K562 (cell line): ENCODE results near the gene CBX2. TPM values are rescaled to one million over a fixed set of nuclear protein-coding genes. Genes with fewer than 3 reads are reported as not detected.
A peak's percentile ranks its signal among the peaks of the same experiment; 100 is the strongest.

Experiments
- ATAC-seq: fragments of 200-7000 bp; cut with Tn5 transposase; 3 replicates; pipeline ENCODE4 v1.9.1; 2020; ENCODE audit warnings: moderate library complexity
- BruUV-seq: library from RNA; stranded (reverse); fragments of 400-500 nt; replicated peaks from 2 replicates; lab custom pipeline; 2021; lab: Mats Ljungman, UMichigan
- CTCF ChIA-PET: fragments of 300-600 bp; formaldehyde crosslinking; extraction: SDS; loops from one replicate; lab custom pipeline; 2021; ENCODE audit warnings: low intra/inter-chr PET ratio; lab: Yijun Ruan, JAX
- POLR2A ChIA-PET: fragments of 300-600, 350-650 bp; sonication (Branson Sonifier 250); formaldehyde crosslinking; extraction: SDS; loops from one replicate; lab custom pipeline; 2021; ENCODE audit warnings: antibody characterized with exemption, inconsistent platforms; lab: Yijun Ruan, JAX
- DNase-seq, 4 experiments: peaks; one replicate each; pipeline versions ENCODE4 v3.0.0 to v3.0.0-alpha.2; 2011 to 2018; ENCODE audit warnings: low spot score in 3 of 4, mixed read lengths in 3 of 4; ENCODE audit errors: extremely low read depth in 1 of 4
- FAIRE-seq: peaks from 2 replicates; lab custom pipeline; 2011; peaks lifted over from hg19 to GRCh38; lab: Jason Lieb, UNC
- H2AFZ ChIP-seq: 2 replicates; pipeline ENCODE4 v1.6.0; 2011; ENCODE audit warnings: low read depth, low read length, control low read depth, inconsistent platforms
- H3K27ac ChIP-seq: fragments of 200-600 bp; 3 replicates; pipeline ENCODE4 v1.8.0; 2011; ENCODE audit warnings: low read depth, mild to moderate bottlenecking, control low read depth, inconsistent platforms, low read length, moderate library complexity, mixed read lengths; ENCODE audit errors: extremely low read depth
- H3K27me3 ChIP-seq, 2 experiments: fragments of 300-600 bp in 1 of 2; 2 replicates in 1 of 2; 3 replicates in 1 of 2; pipeline versions ENCODE4 v1.6.0 to v1.8.0; 2011; ENCODE audit warnings: inconsistent platforms in 2 of 2, low read length in 2 of 2, mild to moderate bottlenecking in 1 of 2, mixed read lengths in 1 of 2, moderate library complexity in 1 of 2; ENCODE audit not compliant: control insufficient read depth in 2 of 2, insufficient read depth in 2 of 2
- H3K36me3 ChIP-seq: fragments of 300-600 bp; 3 replicates; pipeline ENCODE4 v1.8.0; 2011; ENCODE audit warnings: mild to moderate bottlenecking, low read length, inconsistent platforms; ENCODE audit not compliant: control insufficient read depth, insufficient read depth
- H3K4me1 ChIP-seq, 2 experiments: fragments of 200-600 bp in 1 of 2; replicated peaks in 1 of 2; 2 replicates in 1 of 2; 3 replicates in 1 of 2; pipeline versions ENCODE4 v1.5.1 to v1.8.0; 2011; ENCODE audit warnings: inconsistent platforms in 2 of 2, low read length in 2 of 2, mild to moderate bottlenecking in 1 of 2, mixed read lengths in 1 of 2, moderate library complexity in 1 of 2; ENCODE audit not compliant: control insufficient read depth in 2 of 2, insufficient read depth in 2 of 2
- H3K4me2 ChIP-seq: 2 replicates; pipeline ENCODE4 v1.6.1; 2011; ENCODE audit warnings: low read length, control low read depth, inconsistent platforms, mixed read lengths; ENCODE audit not compliant: insufficient read depth
- H3K4me3 ChIP-seq: fragments of 200-600 bp; sonication (generic), shearing (Covaris generic); 2 replicates; pipeline ENCODE4 v1.5.1; 2016; ENCODE audit warnings: control low read depth, inconsistent platforms
- H3K79me2 ChIP-seq: fragments of 200-600 bp; 3 replicates; pipeline ENCODE4 v1.8.0; 2011; ENCODE audit warnings: low read length, inconsistent platforms; ENCODE audit not compliant: control insufficient read depth, insufficient read depth
- H3K9ac ChIP-seq, 2 experiments: 2 replicates each; pipeline versions ENCODE4 v1.6.0 to v1.6.1; 2011; ENCODE audit warnings: low read depth in 2 of 2, low read length in 2 of 2, control low read depth in 1 of 2, inconsistent platforms in 1 of 2, mild to moderate bottlenecking in 1 of 2, mixed read lengths in 1 of 2; ENCODE audit not compliant: insufficient read depth in 1 of 2
- H3K9me1 ChIP-seq: one replicate; pipeline ENCODE4 v1.6.0; 2011; ENCODE audit warnings: inconsistent platforms, mild to moderate bottlenecking, low read length, moderate library complexity; ENCODE audit not compliant: control insufficient read depth, insufficient read depth
- H3K9me3 ChIP-seq: replicated peaks from 2 replicates; pipeline ENCODE4 v1.5.1; 2011; ENCODE audit warnings: low read depth, low read length, inconsistent platforms; ENCODE audit not compliant: control insufficient read depth, insufficient read depth
- H4K20me1 ChIP-seq: replicated peaks from 2 replicates; pipeline ENCODE4 v1.6.1; 2011; ENCODE audit warnings: low read length, inconsistent platforms, mixed read lengths; ENCODE audit not compliant: control insufficient read depth, insufficient read depth
- CBX3 ChIP-seq, 2 experiments: IDR thresholded peaks; 1 replicate in 1 of 2; 2 replicates in 1 of 2; pipeline ENCODE4 v1.6.1; 2012; ENCODE audit warnings: inconsistent platforms in 2 of 2, low read length in 2 of 2, borderline replicate concordance in 1 of 2, control low read depth in 1 of 2
- DMBX1 ChIP-seq: fragments of 250-450 bp; sonication (Bioruptor Pico); IDR thresholded peaks from 2 replicates; pipeline ENCODE4 v1.8.0; 2022; ENCODE audit warnings: inconsistent platforms, mild to moderate bottlenecking, moderate library complexity, borderline replicate concordance
- GTF2E2 ChIP-seq: fragments of 200-800 bp; sonication (Bioruptor generic); IDR thresholded peaks from 2 replicates; pipeline ENCODE4 v1.6.1; 2016; ENCODE audit warnings: missing genetic modification characterization, missing compliant biosample characterization
- HIVEP1 ChIP-seq: fragments of 250-450 bp; sonication (Bioruptor Pico); IDR thresholded peaks from 2 replicates; pipeline ENCODE4 v1.4.0; 2020; ENCODE audit warnings: mild to moderate bottlenecking
- NFYB ChIP-seq: IDR thresholded peaks from 2 replicates; pipeline ENCODE4 v1.6.1; 2011; ENCODE audit warnings: mild to moderate bottlenecking, moderate library complexity; ENCODE audit not compliant: insufficient read length; ENCODE audit errors: extremely low read depth
- RUNX1 ChIP-seq: sonication (generic); IDR thresholded peaks from 2 replicates; pipeline ENCODE4 v1.6.1; 2016; ENCODE audit warnings: antibody characterized with exemption, low read depth
- SETDB1 ChIP-seq: IDR thresholded peaks from one replicate; pipeline ENCODE4 v1.6.1; 2012; ENCODE audit warnings: low read length, control low read depth, inconsistent platforms
- SPI1 ChIP-seq: IDR thresholded peaks from 2 replicates; pipeline ENCODE4 v1.6.1; 2011; ENCODE audit warnings: low read depth, low read length, control low read depth, borderline replicate concordance
- STAG1 ChIP-seq: sonication (generic); formaldehyde crosslinking; IDR thresholded peaks from 2 replicates; pipeline ENCODE4 v1.5.0; 2020; ENCODE audit warnings: missing genetic modification reagents, borderline replicate concordance
- TCF15 ChIP-seq: fragments of 250-450 bp; sonication (Bioruptor Pico); IDR thresholded peaks from 2 replicates; pipeline ENCODE4 v1.8.0; 2022; ENCODE audit warnings: moderate library complexity, mild to moderate bottlenecking, inconsistent platforms
- TCF3 ChIP-seq: sonication (generic); formaldehyde crosslinking; IDR thresholded peaks from 2 replicates; pipeline ENCODE4 v1.4.0; 2020; ENCODE audit warnings: mild to moderate bottlenecking, missing genetic modification reagents
- THAP7 ChIP-seq: fragments of 250-450 bp; sonication (Bioruptor Pico); IDR thresholded peaks from 2 replicates; pipeline ENCODE4 v1.5.0; 2021
- ZNF121 ChIP-seq: sonication (generic); formaldehyde crosslinking; conservative IDR thresholded peaks from 2 replicates; pipeline ENCODE4 v1.8.0; 2022; ENCODE audit warnings: missing genetic modification reagents
- ZNF398 ChIP-seq: fragments of 250-450 bp; sonication (Bioruptor Pico); IDR thresholded peaks from 2 replicates; pipeline ENCODE4 v1.8.0; 2021; ENCODE audit warnings: moderate library complexity, mild to moderate bottlenecking, inconsistent platforms
- WGBS: fragments of 100-300 bp; shearing (Covaris generic); methylation state at CpG from one replicate; pipeline ENCODE4 v1.1.6; 2016; ENCODE audit warnings: low coverage, mixed read lengths; ENCODE audit not compliant: insufficient coverage; ENCODE audit errors: missing lambda C conversion rate; 5-methylcytosine and 5-hydroxymethylcytosine counted together
- in situ Hi-C: fragments of 300-500 bp; cut with MboI; formaldehyde crosslinking; loops from 4 replicates; pipeline ENCODE4 v1.15.0; 2018; ENCODE audit warnings: inconsistent platforms, mixed read lengths
- intact Hi-C: fragments of 100-400 bp; cut with micrococcal nuclease; formaldehyde crosslinking; loops from 2 replicates; pipeline ENCODE4 v1.14.2; 2022
- polyA plus RNA-seq, 8 experiments: library from polyadenylated mRNA; depleted of rRNA in 4 of 8; stranded (reverse) in 5 of 8; unstranded in 3 of 8; fragments of >200 nt; fragmentation: Nextera tagmentation in 2 of 8; fragmentation: Illumina TruSeq in 1 of 8; extraction: Ambion mirVana in 2 of 8; extraction: Trizol in 1 of 8; gene quantifications; 2 replicates each; pipeline versions ENCODE4 v1.2.1 to v1.2.3, GENCODE V29; 2011 to 2014; ENCODE audit warnings: inconsistent platforms in 1 of 8, missing spikeins in 1 of 8
- total RNA-seq, 7 experiments: library from RNA; depleted of rRNA in 6 of 7; stranded (reverse); fragments of >200 nt in 6 of 7; fragmentation: Illumina TruSeq in 2 of 7; extraction: Trizol in 2 of 7; gene quantifications; 2 replicates each; pipeline versions ENCODE4 v1.2.1 to v1.2.3, GENCODE V29; 2011 to 2021; ENCODE audit warnings: low replicate concordance in 1 of 7

CBX2 gene
- total and polyA plus RNA-seq, 9 of the 15 experiments (the other 6 are each of a cell fraction or from before 2014, with no cell fraction given), result 0.66 to 26.9 (median 13.9) TPM

GRCh38 chr17:79788455-79788854 is 10.5 kb downstream of the CBX2 start:
- FAIRE-seq (peak; percentile 60), DNase-seq (no peak), ATAC-seq (no peak)
- no peak for TF ChIP-seq CBX3 (IDR thresholded peaks at IDR 0.05; ENCODE audit: borderline replicate concordance in 1 of 2, low read length in 2 of 2)
- TF ChIP-seq DMBX1 (CRISPR knock-in tag), result no peak
- no peak for TF ChIP-seq SPI1
- TF ChIP-seq NFYB, result no peak
- no peak for TF ChIP-seq STAG1 (CRISPR knock-in tag)
- TF ChIP-seq SETDB1, result no peak
- TF ChIP-seq HIVEP1 (CRISPR knock-in tag), result no peak
- no peak for TF ChIP-seq TCF15
- no peak for TF ChIP-seq RUNX1
- no peak for TF ChIP-seq ZNF121
- TF ChIP-seq GTF2E2 (tag), result no peak
- TF ChIP-seq ZNF398 (CRISPR knock-in tag), result no peak
- no peak for TF ChIP-seq THAP7
- no peak for TF ChIP-seq TCF3 (CRISPR knock-in tag)
- H2AFZ ChIP-seq, result no peak overlapping the region
- H3K9me3 ChIP-seq, result no peaks in the 10 kb centered on the region
- H3K4me1 ChIP-seq, result peaks cover 3 to 47% of the 10 kb centered on the region in 2 experiments; a peak in 2 of 5 replicates
- H3K4me2 ChIP-seq, result no peak overlapping the region
- peaks cover 20% of the 10 kb centered on the region; the same call in 1 of the 3 replicates for H3K36me3 ChIP-seq
- H3K9me1 ChIP-seq, result no peaks in the 10 kb centered on the region
- CTCF ChIA-PET, result no interaction called here
- intact Hi-C loops (loop anchor here (5.0 kb wide), 1 partner anchor 41 kb away; no protein-coding TSS in a partner anchor), in situ Hi-C loops (no loop called here)
- no peaks in the 10 kb centered on the region for H4K20me1 ChIP-seq
- H3K79me2 ChIP-seq, result no peaks in the 10 kb centered on the region
- no peak overlapping the region for H3K27ac ChIP-seq
- H3K4me3 ChIP-seq, result no peak overlapping the region
- POLR2A ChIA-PET, result interaction anchor here (1.0 kb wide), 1 partner anchor 10 kb away, joined by 6 read pairs; the partner anchor contains the start of gene CBX2
- no TSS peak for BruUV-seq
- 35% methylated on average over 4 of the region's 5 CpGs for WGBS
- no peaks in the 10 kb centered on the region for H3K27me3 ChIP-seq
- no peak overlapping the region for H3K9ac ChIP-seq
